Left lung (tissue), 10 donors: Measurements from ENCODE around the gene SND1. TPM values are rescaled to one million over a fixed set of nuclear protein-coding genes. Genes with fewer than 3 reads are reported as not detected.

Source experiments
- ATAC-seq: fragments of 200-7000 bp; cut with Tn5 transposase; one replicate; pipeline ENCODE4 v1.9.1; 2020; ENCODE audit warnings: moderate library complexity
- DNase-seq, 4 donors: peaks; one replicate each; pipeline ENCODE4 v3.0.0-alpha.2; 2013 to 2020
- H3K27ac ChIP-seq, 2 donors: fragments of 200-600 bp; sonication (generic) in 1 of 2; one replicate each; pipeline versions ENCODE4 v1.5.0 to v1.8.0; 2020 to 2021
- H3K27me3 ChIP-seq, 2 donors: fragments of 200-600 bp; sonication (generic) in 1 of 2; one replicate each; pipeline versions ENCODE4 v1.5.0 to v1.8.0; 2020 to 2021
- H3K36me3 ChIP-seq, 2 donors: fragments of 200-600 bp; sonication (generic) in 1 of 2; one replicate each; pipeline versions ENCODE4 v1.5.0 to v1.8.0; 2020 to 2021
- H3K4me1 ChIP-seq, 2 donors: fragments of 200-600 bp; one replicate each; pipeline ENCODE4 v1.8.0; 2021
- H3K4me3 ChIP-seq, 2 donors: fragments of 200-600 bp; sonication (generic) in 1 of 2; one replicate each; pipeline versions ENCODE4 v1.5.0 to v1.8.0; 2020 to 2021; ENCODE audit warnings: mild to moderate bottlenecking in 1 of 2
- H3K9me3 ChIP-seq, 2 donors: fragments of 200-600 bp; sonication (generic) in 1 of 2; one replicate each; pipeline versions ENCODE4 v1.5.0 to v1.8.0; 2020 to 2021
- intact Hi-C, 2 donors: fragments of 100-400 bp; cut with DNase I; formaldehyde crosslinking; loops; one replicate each; pipeline versions ENCODE4 v1.11.2 to v1.14.2; 2022
- polyA plus RNA-seq, 6 donors: library from polyadenylated mRNA; unstranded; fragments of 120-200 nt; gene quantifications; one replicate each; pipeline ENCODE4 v1.2.1, GENCODE V29; 2013; ENCODE audit not compliant: insufficient read length in 6 of 6
- total RNA-seq, 2 donors: library from RNA; stranded (reverse); fragmentation: NEBNext Ultra II Directional; extraction: Animal tissue kit (Norgen Biotek cat#: 25700); gene quantifications; one replicate each; pipeline ENCODE4 v1.2.1, GENCODE V29; 2021
- TF ChIP-seq, protein P1 (sequence below), 2 donors: fragments of 200-600 bp; sonication (generic) in 1 of 2; IDR thresholded peaks; one replicate each; pipeline versions ENCODE4 v1.5.0 to v1.8.0; 2021; ENCODE audit warnings: antibody characterized with exemption in 2 of 2
- donor health status: DM: no; HTN: yes; CAD: no.
- donor health status: DM: no; HTN: no; CAD: no.

SND1 gene
- total and polyA plus RNA-seq, 8 donors = 141 to 229 (median 156) TPM

DNA sequence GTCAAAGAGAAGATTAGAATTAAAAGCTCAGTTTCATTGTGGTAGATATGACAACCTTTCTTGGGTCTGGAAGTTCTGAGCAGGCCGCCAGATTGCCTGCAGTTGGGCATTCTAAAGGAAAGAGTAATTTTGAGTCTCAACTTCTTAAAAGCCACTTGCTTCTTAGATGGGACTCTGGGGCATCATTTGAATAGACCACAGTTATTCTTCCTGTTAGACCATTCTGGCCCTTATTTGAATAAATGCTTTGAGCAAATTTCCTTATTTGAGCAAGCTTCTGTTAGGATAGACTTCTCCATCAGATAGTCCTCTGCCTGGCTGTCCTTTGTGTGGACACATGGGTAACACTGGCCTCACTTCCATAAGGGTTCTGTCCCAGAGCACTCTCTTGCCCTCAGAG is 40.2 kb downstream of the SND1 start:
- H3K27me3 ChIP-seq = no peaks in the 10 kb centered on the region
- TF ChIP-seq, protein P1, sequence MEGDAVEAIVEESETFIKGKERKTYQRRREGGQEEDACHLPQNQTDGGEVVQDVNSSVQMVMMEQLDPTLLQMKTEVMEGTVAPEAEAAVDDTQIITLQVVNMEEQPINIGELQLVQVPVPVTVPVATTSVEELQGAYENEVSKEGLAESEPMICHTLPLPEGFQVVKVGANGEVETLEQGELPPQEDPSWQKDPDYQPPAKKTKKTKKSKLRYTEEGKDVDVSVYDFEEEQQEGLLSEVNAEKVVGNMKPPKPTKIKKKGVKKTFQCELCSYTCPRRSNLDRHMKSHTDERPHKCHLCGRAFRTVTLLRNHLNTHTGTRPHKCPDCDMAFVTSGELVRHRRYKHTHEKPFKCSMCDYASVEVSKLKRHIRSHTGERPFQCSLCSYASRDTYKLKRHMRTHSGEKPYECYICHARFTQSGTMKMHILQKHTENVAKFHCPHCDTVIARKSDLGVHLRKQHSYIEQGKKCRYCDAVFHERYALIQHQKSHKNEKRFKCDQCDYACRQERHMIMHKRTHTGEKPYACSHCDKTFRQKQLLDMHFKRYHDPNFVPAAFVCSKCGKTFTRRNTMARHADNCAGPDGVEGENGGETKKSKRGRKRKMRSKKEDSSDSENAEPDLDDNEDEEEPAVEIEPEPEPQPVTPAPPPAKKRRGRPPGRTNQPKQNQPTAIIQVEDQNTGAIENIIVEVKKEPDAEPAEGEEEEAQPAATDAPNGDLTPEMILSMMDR (IDR thresholded peaks at IDR 0.05) = no peak
- ATAC-seq = no peak
- H3K36me3 ChIP-seq = peaks cover 0 to 80% of the 10 kb centered on the region in 2 donors
- no peak overlapping the region for H3K4me3 ChIP-seq
- H3K9me3 ChIP-seq = no peaks in the 10 kb centered on the region
- H3K27ac ChIP-seq = no peak overlapping the region
- no peaks in the 10 kb centered on the region for H3K4me1 ChIP-seq
- no peak for DNase-seq
- intact Hi-C loops = no loop called here

DNA sequence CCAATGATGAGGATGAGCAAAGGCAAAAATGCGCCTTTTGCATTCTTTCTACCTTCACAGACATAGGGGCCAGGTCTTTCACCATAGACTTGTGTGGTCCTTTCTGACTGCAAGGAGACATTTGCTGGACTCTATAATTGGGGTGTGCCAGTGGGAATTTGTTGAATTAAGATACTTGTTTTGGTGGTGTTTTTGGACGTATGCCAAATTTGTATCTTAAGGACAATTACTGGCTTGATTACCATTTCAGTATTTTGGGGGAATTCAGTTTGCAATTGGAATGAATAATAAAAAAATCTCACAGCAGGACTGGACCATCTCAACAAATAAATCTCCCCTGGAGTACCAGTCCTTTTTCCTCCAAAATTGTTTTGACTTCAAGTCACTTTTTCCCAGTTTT is 47.9 kb downstream of the SND1 start:
- H3K9me3 ChIP-seq = no peaks in the 10 kb centered on the region
- H3K27ac ChIP-seq = no peak overlapping the region
- DNase-seq = no peak
- no peak for ATAC-seq
- no peaks in the 10 kb centered on the region for H3K4me1 ChIP-seq
- no peaks in the 10 kb centered on the region for H3K27me3 ChIP-seq
- intact Hi-C loops = loop anchor here in 1 of 2 donors (10.0 kb wide), 1 partner anchor 505 kb away; no protein-coding TSS in a partner anchor
- peaks cover 6 to 93% of the 10 kb centered on the region in 2 donors for H3K36me3 ChIP-seq
- TF ChIP-seq, protein P1 (IDR thresholded peaks at IDR 0.05) = no peak
- H3K4me3 ChIP-seq = no peak overlapping the region

DNA sequence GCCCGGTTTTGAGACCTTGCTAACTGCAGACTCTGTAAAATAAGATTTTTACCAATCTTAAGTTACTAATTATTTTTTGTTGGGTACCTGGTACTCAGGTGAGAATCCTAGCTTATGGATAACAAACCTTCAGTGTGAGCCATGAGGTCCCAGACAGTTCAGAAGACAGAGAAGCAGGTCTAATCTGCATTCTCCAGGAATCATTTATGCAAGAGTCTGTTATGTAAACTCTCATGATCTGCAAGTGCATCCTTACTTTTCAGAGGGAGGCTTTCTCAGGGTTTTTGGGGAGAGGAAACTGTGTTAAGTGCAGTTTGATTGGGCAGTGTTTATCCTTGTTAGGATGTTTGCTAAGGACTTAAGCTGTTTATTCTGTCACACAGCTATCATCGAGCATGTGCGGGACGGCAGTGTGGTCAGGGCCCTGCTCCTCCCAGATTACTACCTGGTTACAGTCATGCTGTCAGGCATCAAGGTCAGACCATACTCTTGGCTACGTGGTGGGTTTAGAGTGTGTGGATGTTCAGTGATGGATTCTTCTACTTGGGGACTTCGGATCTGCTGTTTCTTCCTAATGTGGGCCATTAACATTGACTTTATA is 50.2 kb downstream of the SND1 start:
- peaks cover 6 to 98% of the 10 kb centered on the region in 2 donors for H3K36me3 ChIP-seq
- ATAC-seq = peak; percentile 38
- no peak overlapping the region for H3K4me3 ChIP-seq
- no peak for DNase-seq
- H3K9me3 ChIP-seq = no peaks in the 10 kb centered on the region
- H3K27me3 ChIP-seq = no peaks in the 10 kb centered on the region
- H3K4me1 ChIP-seq = no peaks in the 10 kb centered on the region
- intact Hi-C loops = loop anchor here in 1 of 2 donors (10.0 kb wide), 1 partner anchor 503 kb away; no protein-coding TSS in a partner anchor
- H3K27ac ChIP-seq = no peak overlapping the region
- TF ChIP-seq, protein P1 (IDR thresholded peaks at IDR 0.05) = no peak

DNA sequence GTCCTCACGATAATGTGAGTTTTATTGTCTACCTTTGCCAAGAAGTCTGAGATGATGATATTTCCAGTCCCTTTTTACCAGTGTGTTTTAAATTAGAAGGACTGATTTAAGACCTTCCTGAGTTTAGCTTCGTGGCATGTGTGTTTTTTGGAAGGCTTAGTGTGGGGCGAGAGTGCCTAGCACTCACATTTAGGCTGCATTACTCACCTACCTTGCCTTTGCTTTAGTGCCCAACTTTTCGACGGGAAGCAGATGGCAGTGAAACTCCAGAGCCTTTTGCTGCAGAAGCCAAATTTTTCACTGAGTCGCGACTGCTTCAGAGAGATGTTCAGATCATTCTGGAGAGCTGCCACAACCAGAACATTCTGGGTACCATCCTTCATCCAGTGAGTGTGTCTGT is 50.9 kb downstream of the SND1 start:
- Histone ChIP-seq H3K36me3 (peaks cover 6 to 96% of the 10 kb centered on the region in 2 donors), H3K4me1 (no peaks in the 10 kb centered on the region), H3K4me3 (no peak overlapping the region), H3K27me3 (no peaks in the 10 kb centered on the region), H3K27ac (no peak overlapping the region), H3K9me3 (no peaks in the 10 kb centered on the region)
- no peak for DNase-seq
- intact Hi-C loops = loop anchor here in 1 of 2 donors (10.0 kb wide), 1 partner anchor 502 kb away; no protein-coding TSS in a partner anchor
- ATAC-seq = no peak
- TF ChIP-seq, protein P1 (IDR thresholded peaks at IDR 0.05) = no peak

DNA sequence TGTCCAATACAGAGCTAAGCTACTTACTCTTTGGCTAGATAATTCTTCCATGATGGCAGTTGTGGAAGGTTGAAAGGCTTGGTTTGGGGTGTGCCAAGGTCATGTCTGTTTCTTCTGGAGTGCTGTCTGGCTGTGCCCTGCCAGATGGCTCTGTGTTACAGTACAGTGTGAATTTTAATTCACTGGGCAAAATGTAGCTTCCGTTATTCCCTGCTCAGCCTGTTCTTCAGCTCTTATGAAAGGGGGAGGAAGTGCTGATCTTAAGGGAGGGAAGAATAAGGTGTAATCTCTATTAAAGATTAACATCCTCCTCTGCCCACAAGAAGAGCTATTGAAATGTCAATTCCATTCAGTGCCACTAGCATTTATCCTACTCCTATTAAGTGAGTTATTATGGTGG is 52.2 kb downstream of the SND1 start:
- DNase-seq (no peak), ATAC-seq (no peak)
- Histone ChIP-seq H3K4me3 (no peak overlapping the region), H3K27ac (no peak overlapping the region), H3K27me3 (no peaks in the 10 kb centered on the region), H3K9me3 (no peaks in the 10 kb centered on the region), H3K36me3 (peaks cover 0 to 90% of the 10 kb centered on the region in 2 donors), H3K4me1 (no peaks in the 10 kb centered on the region)
- TF ChIP-seq, protein P1 (IDR thresholded peaks at IDR 0.05) = no peak
- intact Hi-C loops = loop anchor here in 1 of 2 donors (10.0 kb wide), 1 partner anchor 501 kb away; no protein-coding TSS in a partner anchor
